Endothelial cell (in vitro differentiated cells): Measurements from ENCODE around the gene SLC1A7. TPM values are rescaled to one million over a fixed set of nuclear protein-coding genes. Genes with fewer than 3 reads are reported as not detected.
A peak's percentile ranks its signal among the peaks of the same experiment; 100 is the strongest.

Experiments used
- DNase-seq: peaks from one replicate; pipeline ENCODE4 v3.0.0; 2021; ENCODE audit warnings: low spot score
- H3K27ac Mint-ChIP-seq: one replicate; pipeline ENCODE4 v1.8.0; 2021; ENCODE audit warnings: mixed read lengths, inconsistent platforms; ENCODE audit not compliant: unreplicated experiment
- H3K27me3 Mint-ChIP-seq: one replicate; pipeline ENCODE4 v1.8.0; 2021; ENCODE audit warnings: mild to moderate bottlenecking, moderate library complexity, mixed read lengths, inconsistent platforms; ENCODE audit not compliant: unreplicated experiment
- H3K36me3 Mint-ChIP-seq: one replicate; pipeline ENCODE4 v1.8.0; 2021; ENCODE audit warnings: mild to moderate bottlenecking, low read depth, mixed read lengths, inconsistent platforms; ENCODE audit not compliant: unreplicated experiment
- H3K4me1 Mint-ChIP-seq: one replicate; pipeline ENCODE4 v1.8.0; 2021; ENCODE audit warnings: mild to moderate bottlenecking, mixed read lengths, inconsistent platforms; ENCODE audit not compliant: unreplicated experiment
- H3K4me3 Mint-ChIP-seq: one replicate; pipeline ENCODE4 v1.8.0; 2021; ENCODE audit warnings: mild to moderate bottlenecking, mixed read lengths, inconsistent platforms; ENCODE audit not compliant: unreplicated experiment
- H3K9me3 Mint-ChIP-seq: one replicate; pipeline ENCODE4 v1.8.0; 2021; ENCODE audit warnings: mixed read lengths, inconsistent platforms; ENCODE audit not compliant: unreplicated experiment
- CTCF ChIP-seq: fragments of 200-600 bp; sonication (generic); IDR thresholded peaks from one replicate; pipeline ENCODE4 v1.5.0; 2021; ENCODE audit warnings: antibody characterized with exemption; ENCODE audit not compliant: unreplicated experiment
- total RNA-seq: library from RNA; stranded (reverse); fragmentation: NEBNext Ultra II Directional; extraction: Animal tissue kit (Norgen Biotek cat#: 25700); gene quantifications from one replicate; pipeline ENCODE4 v1.2.1, GENCODE V29; 2021; ENCODE audit not compliant: unreplicated experiment

The SLC1A7 gene
- total RNA-seq, 1 donor from 2014 or later: not detected

- Mint-ChIP-seq H3K36me3 (no peaks in the 10 kb centered on the region), H3K4me3 (no peak overlapping the region), H3K27ac (no peak overlapping the region), H3K4me1 (peaks cover 17% of the 10 kb centered on the region), H3K9me3 (no peaks in the 10 kb centered on the region), H3K27me3 (peaks cover 3% of the 10 kb centered on the region)
- DNase-seq: no peak
- TF ChIP-seq CTCF: no peak
Observed at GRCh38 chr1:53084589-53084971, 57.9 kb downstream of the SLC1A7 start.

GRCh38 chr1:53083636-53084588 lies 58.5 kb downstream of the SLC1A7 start:
- Mint-ChIP-seq H3K27me3 (peaks cover 6% of the 10 kb centered on the region), H3K9me3 (no peaks in the 10 kb centered on the region), H3K27ac (peak overlapping the region; percentile 70), H3K4me1 (peaks cover 17% of the 10 kb centered on the region), H3K36me3 (no peaks in the 10 kb centered on the region), H3K4me3 (no peak overlapping the region)
- no peak for TF ChIP-seq CTCF
- no peak for DNase-seq

GRCh38 chr1:53082826-53083455 lies 59.5 kb downstream of the SLC1A7 start:
- Mint-ChIP-seq H3K4me1 (peaks cover 17% of the 10 kb centered on the region), H3K27me3 (peaks cover 9% of the 10 kb centered on the region), H3K36me3 (no peaks in the 10 kb centered on the region), H3K9me3 (no peaks in the 10 kb centered on the region), H3K4me3 (no peak overlapping the region), H3K27ac (peak overlapping the region; percentile 39)
- no peak for DNase-seq
- no peak for TF ChIP-seq CTCF

- Mint-ChIP-seq H3K36me3 (no peaks in the 10 kb centered on the region), H3K4me3 (no peak overlapping the region), H3K27ac (no peak overlapping the region), H3K4me1 (peaks cover 17% of the 10 kb centered on the region), H3K9me3 (no peaks in the 10 kb centered on the region), H3K27me3 (peaks cover 9% of the 10 kb centered on the region)
- DNase-seq: no peak
- no peak for TF ChIP-seq CTCF
Observed at GRCh38 chr1:53081384-53082066, 60.9 kb downstream of the SLC1A7 start.
